Coronary artery (tissue), 2 donors: ENCODE measurements around the gene HSD17B10.

Experiments
- DNase-seq: peaks from one replicate; pipeline ENCODE4 v3.0.0-alpha.2; 2017; ENCODE audit warnings: low spot score
- H3K27ac ChIP-seq, 2 donors: fragments of 200-600 bp; sonication (generic); one replicate each; pipeline ENCODE4 v1.5.1; 2016 to 2019
- H3K4me3 ChIP-seq: fragments of 200-600 bp; sonication (generic); 2 replicates; pipeline ENCODE4 v1.5.1; 2016; ENCODE audit warnings: mild to moderate bottlenecking, moderate library complexity
- TF ChIP-seq, protein P1 (sequence below): fragments of 200-600 bp; sonication (generic); IDR thresholded peaks from one replicate; pipeline ENCODE4 v1.5.1; 2019; ENCODE audit warnings: antibody characterized with exemption

Gene HSD17B10

DNA sequence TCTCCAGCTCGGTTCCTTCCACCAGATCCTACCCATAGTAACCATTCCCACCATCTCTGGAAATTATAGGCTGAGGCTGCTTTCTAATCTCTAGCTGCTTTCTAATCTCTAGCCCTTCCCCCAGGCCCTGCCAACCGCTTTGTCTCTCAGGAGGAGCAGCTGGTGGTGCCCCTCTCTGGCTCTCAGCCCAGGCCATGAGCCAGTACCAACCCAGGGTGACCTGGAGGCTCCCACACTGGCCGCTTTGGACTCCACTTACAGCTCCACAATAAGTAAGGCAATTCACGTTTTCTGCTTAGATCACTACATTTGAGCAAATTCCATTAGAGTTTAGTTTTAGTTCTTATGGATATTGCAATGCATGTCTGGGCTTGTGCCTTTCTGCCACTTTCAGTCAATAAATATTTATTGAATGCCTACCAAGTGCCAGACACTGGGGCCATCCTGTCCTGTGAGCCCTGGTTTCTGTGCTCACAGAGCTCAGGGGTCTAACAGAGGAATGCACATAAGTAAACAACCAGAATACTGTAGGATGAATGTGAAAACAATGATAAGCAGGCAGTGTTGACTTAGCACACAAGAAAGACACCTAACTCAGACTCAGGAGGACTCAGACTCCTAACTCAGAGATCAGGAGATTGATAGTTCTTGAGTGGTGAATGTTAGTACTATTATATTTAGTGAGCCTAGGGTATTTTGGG is 50.6 kb downstream of the HSD17B10 start:
- H3K4me3 ChIP-seq: no peak overlapping the region
- DNase-seq: no peak
- H3K27ac ChIP-seq: no peak overlapping the region
- TF ChIP-seq, protein P1, sequence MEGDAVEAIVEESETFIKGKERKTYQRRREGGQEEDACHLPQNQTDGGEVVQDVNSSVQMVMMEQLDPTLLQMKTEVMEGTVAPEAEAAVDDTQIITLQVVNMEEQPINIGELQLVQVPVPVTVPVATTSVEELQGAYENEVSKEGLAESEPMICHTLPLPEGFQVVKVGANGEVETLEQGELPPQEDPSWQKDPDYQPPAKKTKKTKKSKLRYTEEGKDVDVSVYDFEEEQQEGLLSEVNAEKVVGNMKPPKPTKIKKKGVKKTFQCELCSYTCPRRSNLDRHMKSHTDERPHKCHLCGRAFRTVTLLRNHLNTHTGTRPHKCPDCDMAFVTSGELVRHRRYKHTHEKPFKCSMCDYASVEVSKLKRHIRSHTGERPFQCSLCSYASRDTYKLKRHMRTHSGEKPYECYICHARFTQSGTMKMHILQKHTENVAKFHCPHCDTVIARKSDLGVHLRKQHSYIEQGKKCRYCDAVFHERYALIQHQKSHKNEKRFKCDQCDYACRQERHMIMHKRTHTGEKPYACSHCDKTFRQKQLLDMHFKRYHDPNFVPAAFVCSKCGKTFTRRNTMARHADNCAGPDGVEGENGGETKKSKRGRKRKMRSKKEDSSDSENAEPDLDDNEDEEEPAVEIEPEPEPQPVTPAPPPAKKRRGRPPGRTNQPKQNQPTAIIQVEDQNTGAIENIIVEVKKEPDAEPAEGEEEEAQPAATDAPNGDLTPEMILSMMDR: no peak
